WTC11 (cell line): Measurements from ENCODE around the gene JAGN1.

Source experiments
- CTCF ChIP-seq: fragments of 200-600 bp; IDR thresholded peaks from 2 replicates; pipeline ENCODE4 v1.8.0; 2022; ENCODE audit warnings: antibody characterized with exemption
- FOXJ3 ChIP-seq: sonication (generic); formaldehyde crosslinking; IDR thresholded peaks from 2 replicates; pipeline ENCODE4 v1.9.0; 2021; ENCODE audit warnings: missing genetic modification reagents, mild to moderate bottlenecking, borderline replicate concordance
- ZBTB21 ChIP-seq: sonication (generic); formaldehyde crosslinking; IDR thresholded peaks from 2 replicates; pipeline ENCODE4 v1.8.1; 2023; ENCODE audit warnings: mild to moderate bottlenecking, missing genetic modification reagents, borderline replicate concordance
- TF ChIP-seq, protein P1 (sequence below): sonication (generic); formaldehyde crosslinking; IDR thresholded peaks from 2 replicates; pipeline ENCODE4 v1.8.0; 2023; ENCODE audit warnings: missing genetic modification reagents

DNA sequence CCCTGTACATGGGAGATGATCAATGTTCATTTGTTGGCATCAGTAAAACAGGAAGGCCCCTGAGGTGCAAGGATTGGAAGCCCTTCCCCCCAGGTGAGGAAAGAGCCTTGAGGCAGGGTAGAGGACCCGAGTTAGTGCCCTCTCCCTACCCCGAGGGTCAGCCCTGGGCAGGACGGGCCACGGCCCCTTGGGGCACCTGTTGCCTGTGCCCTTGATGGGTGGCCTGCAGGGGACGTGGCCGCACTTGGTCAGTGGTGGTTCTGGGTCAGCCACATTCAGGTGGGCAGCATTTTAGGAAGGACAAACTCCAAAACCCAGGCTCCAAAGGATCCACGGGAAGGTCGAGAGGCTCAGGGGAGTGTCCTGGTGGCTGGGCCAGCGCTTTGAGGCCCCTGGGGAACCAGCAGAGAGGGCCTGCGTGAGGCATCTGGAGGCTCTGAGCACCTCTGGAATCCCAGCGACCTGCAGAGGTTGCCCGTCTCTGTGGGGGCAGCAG is 30.8 kb upstream of the JAGN1 start:
- TF ChIP-seq CTCF = no peak
- no peak for TF ChIP-seq ZBTB21 (CRISPR knock-in tag)
- TF ChIP-seq, protein P1, sequence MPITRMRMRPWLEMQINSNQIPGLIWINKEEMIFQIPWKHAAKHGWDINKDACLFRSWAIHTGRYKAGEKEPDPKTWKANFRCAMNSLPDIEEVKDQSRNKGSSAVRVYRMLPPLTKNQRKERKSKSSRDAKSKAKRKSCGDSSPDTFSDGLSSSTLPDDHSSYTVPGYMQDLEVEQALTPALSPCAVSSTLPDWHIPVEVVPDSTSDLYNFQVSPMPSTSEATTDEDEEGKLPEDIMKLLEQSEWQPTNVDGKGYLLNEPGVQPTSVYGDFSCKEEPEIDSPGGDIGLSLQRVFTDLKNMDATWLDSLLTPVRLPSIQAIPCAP (CRISPR knock-in tag) = no peak
- TF ChIP-seq FOXJ3 = no peak
